GM13977 (cell line): ENCODE measurements around the gene NMNAT2.

Experiments
- DNase-seq: peaks from one replicate; pipeline ENCODE4 v3.0.0; 2012; ENCODE audit warnings: low spot score
- in situ Hi-C: fragments of 300-500 bp; cut with MboI; formaldehyde crosslinking; loops from one replicate; pipeline ENCODE4 v1.12.0; 2022; ENCODE audit warnings: low sequenced_read_pairs, low pct_unique_long_range_greater_than_20kb, mixed read lengths, inconsistent platforms; ENCODE audit not compliant: unreplicated experiment
- TF ChIP-seq, protein P1 (sequence below): IDR thresholded peaks from 2 replicates; pipeline ENCODE4 v1.5.1; 2012; ENCODE audit warnings: mild to moderate bottlenecking, control low read depth; ENCODE audit not compliant: insufficient read depth; ENCODE audit errors: extremely low read depth, missing control alignments

The NMNAT2 gene

DNA sequence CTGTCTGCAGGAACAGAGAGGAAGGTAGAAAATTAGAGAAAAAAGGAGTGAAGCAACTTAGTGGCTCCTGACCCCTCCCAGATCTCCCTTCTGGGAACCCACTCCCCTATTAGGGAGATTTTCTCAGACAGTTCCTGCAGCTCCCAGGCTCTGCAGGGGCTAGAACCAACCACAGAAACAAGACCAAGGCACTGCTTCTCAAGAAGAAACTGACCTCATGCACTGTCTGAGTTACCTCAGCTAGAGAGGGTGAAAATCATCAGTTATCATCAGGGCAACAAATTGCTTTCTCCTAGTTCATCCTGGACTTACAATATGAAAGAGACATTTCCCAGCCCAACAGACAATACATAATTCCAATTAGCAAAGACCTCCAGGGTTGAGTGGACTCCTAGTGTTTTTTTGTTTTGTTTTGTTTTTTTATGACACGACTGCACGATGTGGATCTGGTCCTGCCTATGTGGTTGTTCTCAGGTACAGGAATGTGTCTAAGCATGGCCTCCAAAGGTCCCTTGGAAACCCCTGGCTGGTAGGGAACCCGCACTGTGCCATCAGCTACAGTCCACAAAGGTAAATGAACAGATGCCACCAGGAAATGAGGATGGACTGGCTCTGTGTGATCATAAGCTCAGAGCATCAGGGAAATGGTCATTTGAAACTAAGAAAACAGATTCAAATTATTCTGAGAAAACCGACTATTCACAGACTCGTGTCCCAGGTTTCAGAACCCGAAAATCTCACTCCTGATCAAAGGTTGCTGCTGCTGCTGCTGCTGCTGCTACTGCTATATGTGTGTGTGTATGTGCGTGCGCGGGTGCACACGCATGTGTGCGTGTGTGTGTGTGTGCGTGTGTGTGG lies 166.8 kb downstream of the NMNAT2 start:
- TF ChIP-seq, protein P1, sequence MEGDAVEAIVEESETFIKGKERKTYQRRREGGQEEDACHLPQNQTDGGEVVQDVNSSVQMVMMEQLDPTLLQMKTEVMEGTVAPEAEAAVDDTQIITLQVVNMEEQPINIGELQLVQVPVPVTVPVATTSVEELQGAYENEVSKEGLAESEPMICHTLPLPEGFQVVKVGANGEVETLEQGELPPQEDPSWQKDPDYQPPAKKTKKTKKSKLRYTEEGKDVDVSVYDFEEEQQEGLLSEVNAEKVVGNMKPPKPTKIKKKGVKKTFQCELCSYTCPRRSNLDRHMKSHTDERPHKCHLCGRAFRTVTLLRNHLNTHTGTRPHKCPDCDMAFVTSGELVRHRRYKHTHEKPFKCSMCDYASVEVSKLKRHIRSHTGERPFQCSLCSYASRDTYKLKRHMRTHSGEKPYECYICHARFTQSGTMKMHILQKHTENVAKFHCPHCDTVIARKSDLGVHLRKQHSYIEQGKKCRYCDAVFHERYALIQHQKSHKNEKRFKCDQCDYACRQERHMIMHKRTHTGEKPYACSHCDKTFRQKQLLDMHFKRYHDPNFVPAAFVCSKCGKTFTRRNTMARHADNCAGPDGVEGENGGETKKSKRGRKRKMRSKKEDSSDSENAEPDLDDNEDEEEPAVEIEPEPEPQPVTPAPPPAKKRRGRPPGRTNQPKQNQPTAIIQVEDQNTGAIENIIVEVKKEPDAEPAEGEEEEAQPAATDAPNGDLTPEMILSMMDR = no peak
- DNase-seq = peak; percentile 26
- in situ Hi-C loops = no loop called here

GRCh38 chr1:183249941-183250452 lies 168.2 kb downstream of the NMNAT2 start:
- TF ChIP-seq, protein P1 = no peak
- in situ Hi-C loops = no loop called here
- DNase-seq = no peak

- in situ Hi-C loops = no loop called here
- DNase-seq = no peak
- TF ChIP-seq, protein P1 = no peak
Measured at GRCh38 chr1:183248989-183249691, 169.0 kb downstream of the NMNAT2 start.

DNA sequence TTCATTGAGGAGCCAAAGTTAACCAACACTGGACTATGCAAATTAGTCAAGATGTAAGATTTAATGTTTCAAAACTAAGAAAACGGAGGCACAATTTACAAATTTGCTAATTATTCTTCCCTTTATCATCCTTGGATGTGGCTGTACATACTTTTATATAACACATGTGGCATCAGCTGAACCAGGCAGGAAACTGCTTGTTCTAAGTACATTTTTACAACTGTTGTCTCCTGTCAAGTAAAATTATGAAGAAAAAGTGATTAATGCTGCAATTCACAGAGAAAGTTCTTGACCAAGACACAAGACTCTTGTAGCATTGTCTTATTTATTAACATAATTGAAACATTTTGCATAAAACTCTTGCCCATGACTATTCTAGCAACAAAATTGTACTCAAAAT lies 170.2 kb downstream of the NMNAT2 start:
- no peak for DNase-seq
- TF ChIP-seq, protein P1 = no peak
- in situ Hi-C loops = no loop called here

DNA sequence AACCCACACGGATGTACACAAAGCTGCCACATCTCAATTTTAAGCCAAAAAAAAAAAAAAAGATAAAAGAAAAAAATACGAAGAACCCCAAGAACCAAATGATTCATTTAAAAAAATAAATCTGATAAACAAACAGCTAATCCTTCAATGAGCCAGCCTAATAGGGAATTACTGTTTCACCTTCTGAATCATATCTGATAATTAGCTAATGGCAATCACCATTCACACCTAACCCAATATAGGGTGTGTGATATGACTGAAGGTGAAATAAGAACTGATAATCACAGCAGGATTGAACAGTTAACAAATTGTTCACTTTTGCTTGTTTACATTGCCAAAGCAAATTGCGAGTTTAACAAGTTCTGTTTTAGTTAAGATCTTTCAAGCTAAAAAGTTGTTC lies 170.7 kb downstream of the NMNAT2 start:
- no peak for DNase-seq
- in situ Hi-C loops = no loop called here
- TF ChIP-seq, protein P1 = no peak

DNA sequence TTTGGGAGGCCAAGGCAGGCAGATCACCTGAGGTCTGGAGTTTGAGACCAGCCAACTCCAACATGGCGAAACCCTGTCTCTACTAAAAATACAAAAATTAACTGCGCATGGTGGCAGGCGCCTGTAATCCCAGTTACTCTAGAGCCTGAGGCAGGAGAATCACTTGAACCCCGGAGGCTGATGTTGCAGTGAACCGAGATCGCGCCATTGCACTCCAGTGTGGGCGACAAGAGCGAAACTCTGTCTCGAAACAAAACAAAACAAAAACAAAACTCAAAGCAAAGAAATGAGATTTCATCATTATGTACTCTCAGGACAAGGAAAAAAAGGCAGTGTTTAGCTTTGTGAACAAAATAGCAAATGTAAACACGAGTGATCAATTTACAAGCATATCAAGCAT lies 171.1 kb downstream of the NMNAT2 start:
- TF ChIP-seq, protein P1 = no peak
- DNase-seq = no peak
- in situ Hi-C loops = no loop called here
